GM18526 (cell line): ENCODE measurements around the gene TAF15.

Source experiments
- POLR2A ChIP-seq: IDR thresholded peaks from 3 replicates; pipeline ENCODE4 v1.6.1; 2011; ENCODE audit not compliant: insufficient read length; ENCODE audit errors: extremely low read depth

TAF15 gene

GRCh38 chr17:35841505-35841904, 32.2 kb downstream of the TAF15 start:
- no peak for TF ChIP-seq POLR2A

GRCh38 chr17:35842239-35842638, 33.0 kb downstream of the TAF15 start:
- TF ChIP-seq POLR2A = no peak

DNA sequence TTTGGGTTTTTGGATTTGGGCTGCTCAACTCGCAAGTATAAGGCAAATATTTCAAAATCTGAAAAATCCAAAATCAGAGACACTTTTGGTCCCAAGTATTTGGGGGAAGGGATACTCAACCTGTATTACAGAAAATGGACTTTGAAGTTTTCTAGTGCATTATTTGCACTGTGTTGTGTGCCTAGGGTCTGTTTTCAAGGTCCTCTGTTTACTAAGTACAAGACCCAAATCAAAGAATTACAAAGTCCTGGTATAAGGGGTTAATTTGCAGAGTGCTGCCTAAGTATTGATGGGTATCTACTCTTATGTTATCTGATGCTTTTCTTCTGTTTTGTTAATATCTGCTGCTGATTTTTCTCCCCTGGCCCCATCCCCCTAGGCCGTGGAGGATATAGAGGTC, 34.4 kb downstream of the TAF15 start:
- no peak for TF ChIP-seq POLR2A

DNA sequence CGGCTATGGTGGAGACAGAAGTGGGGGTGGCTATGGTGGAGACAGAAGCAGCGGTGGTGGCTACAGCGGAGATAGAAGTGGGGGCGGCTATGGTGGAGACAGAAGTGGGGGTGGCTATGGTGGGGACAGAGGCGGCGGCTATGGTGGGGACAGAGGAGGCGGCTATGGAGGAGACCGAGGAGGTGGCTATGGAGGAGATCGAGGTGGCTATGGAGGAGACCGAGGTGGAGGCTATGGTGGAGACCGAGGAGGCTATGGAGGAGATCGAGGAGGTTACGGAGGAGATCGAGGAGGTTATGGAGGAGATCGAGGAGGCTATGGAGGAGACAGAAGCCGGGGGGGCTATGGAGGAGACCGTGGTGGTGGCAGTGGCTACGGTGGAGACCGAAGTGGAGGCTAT, 35.3 kb downstream of the TAF15 start:
- TF ChIP-seq POLR2A = no peak

- no peak for TF ChIP-seq POLR2A
These were observed 36.9 kb downstream of the TAF15 start for GRCh38 chr17:35846055-35846809.

DNA sequence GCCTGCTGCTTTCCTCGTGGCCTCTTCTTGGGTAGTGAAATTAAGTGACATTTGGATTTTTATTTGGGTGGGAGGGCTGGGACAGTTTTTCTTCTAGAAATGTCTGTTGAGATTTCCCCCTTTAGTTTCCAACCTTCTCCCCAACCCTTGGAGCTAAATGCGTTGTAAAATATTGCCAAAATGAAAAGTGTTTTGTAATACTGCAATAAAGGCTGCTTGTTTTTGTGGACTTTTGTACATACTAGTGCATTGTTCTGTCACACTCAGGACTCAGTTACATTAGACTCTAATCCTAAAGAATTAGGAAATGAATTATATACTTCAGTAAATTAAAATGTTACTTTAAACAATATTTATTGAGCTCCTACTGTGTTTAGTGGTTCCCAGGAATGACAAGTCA, 37.7 kb downstream of the TAF15 start:
- TF ChIP-seq POLR2A = no peak

DNA sequence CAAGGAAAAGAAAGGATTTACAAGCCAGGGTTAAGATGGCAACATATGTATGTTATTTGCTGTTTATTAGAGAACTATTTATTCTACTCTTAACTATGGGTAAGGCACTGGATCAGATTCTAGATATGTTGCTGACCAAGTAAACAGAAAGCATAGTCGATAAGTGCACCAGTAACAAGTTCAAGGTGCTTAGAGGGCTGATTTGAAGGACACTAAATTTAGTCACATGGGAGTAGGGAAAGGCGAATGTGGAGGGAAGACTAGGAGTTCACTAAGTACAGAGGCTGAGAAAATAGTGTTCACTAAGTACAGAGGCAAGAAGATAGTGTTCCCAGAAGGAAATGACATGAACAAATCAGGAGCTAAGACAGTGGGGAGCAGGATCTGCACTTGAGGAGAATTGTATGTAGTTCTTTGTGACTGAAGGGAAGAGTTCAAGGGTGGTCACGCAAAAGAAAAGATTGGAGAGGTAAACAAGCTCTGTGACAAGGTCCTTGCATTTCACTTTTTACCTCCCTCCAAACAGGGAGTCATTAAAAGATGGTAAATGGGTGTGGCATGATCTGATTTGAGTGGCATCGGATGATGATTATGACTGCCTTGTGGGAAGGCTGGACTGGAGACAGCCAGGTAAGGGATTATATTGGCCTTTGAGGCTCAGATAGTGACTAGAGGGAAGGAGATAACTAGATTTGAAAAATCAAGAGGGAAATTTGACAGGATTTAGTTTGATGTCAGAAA, 38.5 kb downstream of the TAF15 start:
- TF ChIP-seq POLR2A = no peak

DNA sequence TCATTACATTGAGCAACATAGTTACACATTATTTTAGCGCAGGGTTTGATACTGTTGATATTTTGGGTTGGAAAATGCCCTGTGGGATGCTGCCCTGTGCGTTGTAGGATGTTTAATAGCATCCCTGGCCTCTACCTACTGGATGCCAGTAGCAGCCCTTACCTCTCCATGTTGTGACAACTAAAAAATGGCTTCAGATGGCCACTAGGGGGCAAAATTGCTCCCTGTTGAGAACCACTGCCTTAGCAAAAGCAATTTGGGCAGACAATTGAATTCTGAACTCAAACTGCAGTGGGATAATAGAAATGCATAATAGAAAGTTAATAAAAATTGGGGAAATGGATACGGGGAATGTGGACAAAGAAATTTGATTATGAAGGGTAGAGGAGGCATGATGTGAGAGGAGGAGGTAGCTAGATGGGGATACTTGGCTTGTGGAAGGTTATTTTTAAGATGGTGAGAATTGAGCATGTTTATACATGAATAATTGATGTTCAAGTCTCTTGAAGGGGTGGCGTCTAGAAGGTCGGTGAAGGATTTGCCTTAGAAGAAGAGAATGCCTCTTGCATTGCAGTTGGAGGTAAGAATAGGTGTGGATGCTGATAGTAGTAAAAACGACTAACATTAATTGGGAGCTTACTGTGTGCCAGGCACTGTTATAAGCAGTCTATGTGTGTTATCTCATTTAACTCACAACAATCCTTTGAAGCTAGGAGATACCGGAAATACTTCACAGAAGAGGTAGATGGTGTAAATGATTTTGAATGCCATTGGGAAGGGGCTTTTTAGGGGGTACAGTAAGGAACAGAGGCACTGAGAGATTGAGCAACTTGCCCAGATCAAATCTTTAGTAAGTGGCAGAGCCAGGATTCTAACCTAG, 40.4 kb downstream of the TAF15 start:
- TF ChIP-seq POLR2A = no peak

- TF ChIP-seq POLR2A = no peak
These were observed 46.7 kb downstream of the TAF15 start for GRCh38 chr17:35855965-35856364.

GRCh38 chr17:35856603-35857002, 47.3 kb downstream of the TAF15 start:
- TF ChIP-seq POLR2A = no peak

- no peak for TF ChIP-seq POLR2A
These were observed 55.6 kb downstream of the TAF15 start for GRCh38 chr17:35864853-35865252.

GRCh38 chr17:35865412-35866340, 56.4 kb downstream of the TAF15 start:
- no peak for TF ChIP-seq POLR2A

- no peak for TF ChIP-seq POLR2A
These were observed 57.2 kb downstream of the TAF15 start for GRCh38 chr17:35866341-35866950.

DNA sequence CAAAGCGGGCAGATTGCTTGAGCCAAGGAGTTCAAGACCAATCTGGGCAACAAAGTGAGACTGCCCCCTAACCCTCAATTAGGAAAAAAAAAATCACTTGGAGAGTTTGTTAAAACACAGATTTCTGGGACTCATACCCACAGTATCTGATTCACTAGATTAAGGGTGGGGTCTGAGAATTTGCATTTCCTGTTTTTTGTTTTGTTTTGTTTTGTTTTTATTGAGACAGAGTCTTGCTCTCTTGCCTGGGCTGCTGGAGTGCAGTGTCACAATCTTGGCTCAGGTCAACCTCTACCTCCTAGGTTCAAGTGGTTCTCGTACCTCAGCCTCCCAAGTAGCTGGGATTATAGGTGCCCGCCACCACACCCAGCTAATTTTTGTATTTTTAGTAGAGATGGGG, 58.3 kb downstream of the TAF15 start:
- no peak for TF ChIP-seq POLR2A
